Measurements from ENCODE around the gene GIMAP4. TPM values are rescaled to one million over a fixed set of nuclear protein-coding genes. Genes with fewer than 3 reads are reported as not detected.

The GIMAP4 gene
- total and polyA plus RNA-seq, 2 donors (not counting 1 experiment from before 2014, with no cell fraction given), result 0.27 to 0.66 TPM

GRCh38 chr7:150524018-150524417 is 43.2 kb upstream of the GIMAP4 start:
- no peak overlapping the region for H3K27ac Mint-ChIP-seq
- H2AFZ ChIP-seq (ENCODE audit: insufficient read depth, low read depth, low read length, poor library complexity, severe bottlenecking), result no peak overlapping the region
- no peak overlapping the region for H3K4me2 ChIP-seq (replicated peaks; ENCODE audit: low read depth, low read length, poor library complexity, severe bottlenecking)
- H3K4me3 ChIP-seq (ENCODE audit: control extremely low read depth in 1 of 5, extremely low read depth in 1 of 5, insufficient read depth in 1 of 5, low read depth in 2 of 5, low read length in 4 of 5), result no peak overlapping the region
- no peak for TF ChIP-seq CTCF (IDR thresholded peaks at IDR 0.05)
- no peak for TF ChIP-seq EZH2 (IDR thresholded peaks at IDR 0.05; ENCODE audit: borderline replicate concordance, insufficient read depth, low read depth, low read length, poor library complexity, severe bottlenecking)
- no peak overlapping the region for H3K4me3 Mint-ChIP-seq
- no peak for ATAC-seq (ENCODE audit: low read depth)
- H3K4me1 ChIP-seq (ENCODE audit: control insufficient read depth in 2 of 2, insufficient read depth in 2 of 2, low read length in 2 of 2), result no peaks in the 10 kb centered on the region
- ChIA-PET CTCF (no interaction called here), POLR2A (no interaction called here)
- H3K36me3 ChIP-seq (replicated peaks in 1 of 2; ENCODE audit: control extremely low read depth in 1 of 2, control insufficient read depth in 1 of 2, extremely low read depth in 1 of 2, insufficient read depth in 2 of 2, low read length in 1 of 2), result no peaks in the 10 kb centered on the region
- intact Hi-C loops (cut with micrococcal nuclease), result no loop called here
- H3K27me3 ChIP-seq (replicated peaks in 1 of 4; ENCODE audit: control extremely low read depth in 1 of 4, control insufficient read depth in 3 of 4, insufficient read depth in 4 of 4, low read length in 3 of 4), result no peaks in the 10 kb centered on the region
- DNase-seq, result no peak
- peaks cover 12% of the 10 kb centered on the region for H3K9me3 Mint-ChIP-seq (ENCODE audit: insufficient read depth)
- H3K27ac ChIP-seq (ENCODE audit: low read length in 2 of 2), result no peak overlapping the region
- WGBS (ENCODE audit: insufficient coverage), result 100% methylated on average over 1 of the region's 2 CpGs
- no peaks in the 10 kb centered on the region for H3K79me2 ChIP-seq (ENCODE audit: control insufficient read depth, insufficient read depth, low read length)
- no peaks in the 10 kb centered on the region for H3K4me1 Mint-ChIP-seq
- H3K9ac ChIP-seq (ENCODE audit: low read length), result no peak overlapping the region
- no peaks in the 10 kb centered on the region for H4K20me1 ChIP-seq (ENCODE audit: control insufficient read depth, insufficient read depth, low read length, poor library complexity, severe bottlenecking)
- no peaks in the 10 kb centered on the region for H3K9me3 ChIP-seq (ENCODE audit: control extremely low read depth in 1 of 3, control insufficient read depth in 2 of 3, insufficient read depth in 1 of 3, low read length in 2 of 3)
- peaks cover 7% of the 10 kb centered on the region for H3K27me3 Mint-ChIP-seq

GRCh38 chr7:150531704-150532103 is 35.5 kb upstream of the GIMAP4 start:
- H3K4me2 ChIP-seq (replicated peaks; ENCODE audit: low read depth, low read length, poor library complexity, severe bottlenecking), result no peak overlapping the region
- intact Hi-C loops (cut with micrococcal nuclease), result no loop called here
- no CpG with 5 or more reads among the region's 1 CpG for WGBS (ENCODE audit: insufficient coverage)
- no peaks in the 10 kb centered on the region for H3K4me1 ChIP-seq (ENCODE audit: control insufficient read depth in 2 of 2, insufficient read depth in 2 of 2, low read length in 2 of 2)
- TF ChIP-seq EZH2 (IDR thresholded peaks at IDR 0.05; ENCODE audit: borderline replicate concordance, insufficient read depth, low read depth, low read length, poor library complexity, severe bottlenecking) (no peak), CTCF (IDR thresholded peaks at IDR 0.05) (no peak)
- DNase-seq, result no peak
- H3K9me3 Mint-ChIP-seq (ENCODE audit: insufficient read depth), result peaks cover 21% of the 10 kb centered on the region
- no peak for ATAC-seq (ENCODE audit: low read depth)
- peaks cover 17% of the 10 kb centered on the region for H3K27me3 Mint-ChIP-seq
- POLR2A ChIA-PET, result no interaction called here
- no peaks in the 10 kb centered on the region for H3K79me2 ChIP-seq (ENCODE audit: control insufficient read depth, insufficient read depth, low read length)
- H3K27ac ChIP-seq (ENCODE audit: low read length in 2 of 2), result no peak overlapping the region
- H3K4me3 ChIP-seq (ENCODE audit: control extremely low read depth in 1 of 5, extremely low read depth in 1 of 5, insufficient read depth in 1 of 5, low read depth in 2 of 5, low read length in 4 of 5), result no peak overlapping the region
- CTCF ChIA-PET, result no interaction called here
- H3K36me3 ChIP-seq (replicated peaks in 1 of 2; ENCODE audit: control extremely low read depth in 1 of 2, control insufficient read depth in 1 of 2, extremely low read depth in 1 of 2, insufficient read depth in 2 of 2, low read length in 1 of 2), result no peaks in the 10 kb centered on the region
- no peak overlapping the region for H3K4me3 Mint-ChIP-seq
- H3K9me3 ChIP-seq (ENCODE audit: control extremely low read depth in 1 of 3, control insufficient read depth in 2 of 3, insufficient read depth in 1 of 3, low read length in 2 of 3), result peaks cover 0 to 21% (median 7%) of the 10 kb centered on the region in 3 donors
- no peak overlapping the region for H2AFZ ChIP-seq (ENCODE audit: insufficient read depth, low read depth, low read length, poor library complexity, severe bottlenecking)
- H4K20me1 ChIP-seq (ENCODE audit: control insufficient read depth, insufficient read depth, low read length, poor library complexity, severe bottlenecking), result no peaks in the 10 kb centered on the region
- no peak overlapping the region for H3K27ac Mint-ChIP-seq
- H3K4me1 Mint-ChIP-seq, result no peaks in the 10 kb centered on the region
- H3K9ac ChIP-seq (ENCODE audit: low read length), result no peak overlapping the region
- peaks cover 0 to 6% (median 0%) of the 10 kb centered on the region in 4 experiments for H3K27me3 ChIP-seq (replicated peaks in 1 of 4; ENCODE audit: control extremely low read depth in 1 of 4, control insufficient read depth in 3 of 4, insufficient read depth in 4 of 4, low read length in 3 of 4)
